Measurements from ENCODE around the gene SLC26A1.

SLC26A1 gene

GRCh38 chr4:1029529-1029928 is 36.3 kb upstream of the SLC26A1 start:
- Histone ChIP-seq H3K27ac (ENCODE audit: low read depth, low read length) (no peak overlapping the region), H3K9me2 (replicated peaks; ENCODE audit: insufficient read depth, low read length) (no peaks in the 10 kb centered on the region), H2AFZ (ENCODE audit: low read depth, low read length, severe bottlenecking) (no peak overlapping the region), H3F3A (ENCODE audit: insufficient read depth) (no peaks in the 10 kb centered on the region; the same call in 1 of the 2 replicates), H3K4me3 (ENCODE audit: insufficient read depth, low read length, poor library complexity, severe bottlenecking) (no peak overlapping the region), H3K27me3 (ENCODE audit: low read length) (no peaks in the 10 kb centered on the region), H3K9ac (ENCODE audit: low read length) (no peak overlapping the region), H3K79me2 (ENCODE audit: insufficient read depth, low read length) (no peaks in the 10 kb centered on the region), H3K4me2 (ENCODE audit: low read depth, low read length, poor library complexity, severe bottlenecking) (no peak overlapping the region), H3K36me3 (ENCODE audit: low read length) (no peaks in the 10 kb centered on the region), H4K20me1 (ENCODE audit: low read depth, low read length) (no peaks in the 10 kb centered on the region), H3K9me3 (ENCODE audit: insufficient read depth, low read length) (no peaks in the 10 kb centered on the region)
- TF ChIP-seq EZH2phosphoT487 (conservative IDR thresholded peaks at IDR 0.05; ENCODE audit: low read length) = no peak
- TF ChIP-seq CTCF (IDR thresholded peaks at IDR 0.05; ENCODE audit: insufficient read depth, low read length, poor library complexity, severe bottlenecking) = no peak

GRCh38 chr4:1028574-1029220 is 35.5 kb upstream of the SLC26A1 start:
- no peak overlapping the region for H3K4me3 ChIP-seq (ENCODE audit: insufficient read depth, low read length, poor library complexity, severe bottlenecking)
- TF ChIP-seq CTCF (IDR thresholded peaks at IDR 0.05; ENCODE audit: insufficient read depth, low read length, poor library complexity, severe bottlenecking) (no peak), EZH2phosphoT487 (conservative IDR thresholded peaks at IDR 0.05; ENCODE audit: low read length) (no peak)
- no peak overlapping the region for H2AFZ ChIP-seq (ENCODE audit: low read depth, low read length, severe bottlenecking)
- H3K9me2 ChIP-seq (replicated peaks; ENCODE audit: insufficient read depth, low read length) = no peaks in the 10 kb centered on the region
- no peaks in the 10 kb centered on the region for H3K27me3 ChIP-seq (ENCODE audit: low read length)
- no peaks in the 10 kb centered on the region; the same call in 1 of the 2 replicates for H3F3A ChIP-seq (ENCODE audit: insufficient read depth)
- no peak overlapping the region for H3K27ac ChIP-seq (ENCODE audit: low read depth, low read length)
- no peaks in the 10 kb centered on the region for H3K36me3 ChIP-seq (ENCODE audit: low read length)
- H3K4me2 ChIP-seq (ENCODE audit: low read depth, low read length, poor library complexity, severe bottlenecking) = no peak overlapping the region
- no peaks in the 10 kb centered on the region for H3K9me3 ChIP-seq (ENCODE audit: insufficient read depth, low read length)
- no peaks in the 10 kb centered on the region for H3K79me2 ChIP-seq (ENCODE audit: insufficient read depth, low read length)
- no peak overlapping the region for H3K9ac ChIP-seq (ENCODE audit: low read length)
- H4K20me1 ChIP-seq (ENCODE audit: low read depth, low read length) = no peaks in the 10 kb centered on the region

DNA sequence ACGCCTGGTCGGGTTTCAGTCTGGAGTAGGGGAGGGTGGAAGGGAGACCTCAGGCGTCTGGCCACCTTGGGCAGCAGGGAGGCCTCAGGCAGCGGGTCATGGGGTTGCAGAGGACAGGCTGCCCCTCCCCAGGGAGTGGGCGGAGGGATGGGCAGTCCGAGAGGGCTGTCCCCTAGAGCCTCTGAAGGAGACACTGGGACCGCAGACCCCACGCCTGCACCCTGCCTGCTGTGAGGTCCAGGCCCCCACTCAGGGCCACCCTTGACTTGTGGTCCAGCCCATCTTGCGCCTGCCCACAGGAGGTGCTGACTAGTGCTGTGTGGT is 34.7 kb upstream of the SLC26A1 start:
- Histone ChIP-seq H3K9ac (ENCODE audit: low read length) (no peak overlapping the region), H3K27ac (ENCODE audit: low read depth, low read length) (no peak overlapping the region), H4K20me1 (ENCODE audit: low read depth, low read length) (no peaks in the 10 kb centered on the region), H2AFZ (ENCODE audit: low read depth, low read length, severe bottlenecking) (no peak overlapping the region), H3K27me3 (ENCODE audit: low read length) (no peaks in the 10 kb centered on the region), H3K36me3 (ENCODE audit: low read length) (no peaks in the 10 kb centered on the region), H3K4me3 (ENCODE audit: insufficient read depth, low read length, poor library complexity, severe bottlenecking) (no peak overlapping the region), H3K4me2 (ENCODE audit: low read depth, low read length, poor library complexity, severe bottlenecking) (no peak overlapping the region), H3F3A (ENCODE audit: insufficient read depth) (no peaks in the 10 kb centered on the region; the same call in 1 of the 2 replicates), H3K9me3 (ENCODE audit: insufficient read depth, low read length) (no peaks in the 10 kb centered on the region), H3K9me2 (replicated peaks; ENCODE audit: insufficient read depth, low read length) (no peaks in the 10 kb centered on the region), H3K79me2 (ENCODE audit: insufficient read depth, low read length) (no peaks in the 10 kb centered on the region)
- TF ChIP-seq EZH2phosphoT487 (conservative IDR thresholded peaks at IDR 0.05; ENCODE audit: low read length) (no peak), CTCF (IDR thresholded peaks at IDR 0.05; ENCODE audit: insufficient read depth, low read length, poor library complexity, severe bottlenecking) (no peak)

Measured in SU-DHL-6 (cell line).